OCI-LY7 (cell line): ENCODE measurements around the gene LANCL2.

Experiments
- EZH2phosphoT487 ChIP-seq: fragments of 200-600 bp; sonication (generic); IDR thresholded peaks from 2 replicates; pipeline ENCODE4 v1.6.1; 2018; ENCODE audit warnings: low read depth, borderline replicate concordance, mild to moderate bottlenecking, mixed run types, antibody characterized with exemption, low read length, moderate library complexity, mixed read lengths
- TF ChIP-seq, protein P1 (sequence below): fragments of 200-600 bp; sonication (generic); conservative IDR thresholded peaks from 2 replicates; pipeline ENCODE4 v1.5.1; 2014; ENCODE audit warnings: mild to moderate bottlenecking, antibody characterized with exemption, low read length, moderate library complexity, mixed read lengths

DNA sequence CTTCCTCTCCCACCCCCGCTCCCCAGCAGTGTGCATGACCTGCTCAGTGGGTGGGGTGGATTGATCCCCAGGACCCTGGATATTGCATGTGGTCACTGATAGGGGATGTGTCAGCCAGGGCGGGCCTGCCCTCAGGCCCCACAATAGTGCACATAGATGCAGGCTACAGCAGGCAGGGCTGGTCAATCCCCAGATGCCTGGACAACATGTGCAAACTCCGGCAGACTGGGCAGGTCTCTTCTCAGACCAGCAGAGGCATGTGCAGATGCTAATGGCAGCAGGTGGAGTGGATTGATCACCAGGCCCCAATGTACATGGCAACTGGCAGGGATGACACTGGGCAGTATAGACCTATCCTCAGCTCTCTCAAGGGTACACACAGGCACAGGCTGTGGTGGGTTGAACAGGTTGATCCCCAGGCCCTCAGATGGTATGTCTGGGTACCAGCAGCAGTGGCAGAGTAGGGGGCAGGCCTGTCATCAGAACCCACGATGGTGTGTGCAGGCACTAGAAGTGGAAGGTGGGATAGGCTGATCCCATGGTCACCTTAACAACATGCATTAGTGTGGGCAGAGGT lies 98.6 kb downstream of the LANCL2 start:
- TF ChIP-seq, protein P1, sequence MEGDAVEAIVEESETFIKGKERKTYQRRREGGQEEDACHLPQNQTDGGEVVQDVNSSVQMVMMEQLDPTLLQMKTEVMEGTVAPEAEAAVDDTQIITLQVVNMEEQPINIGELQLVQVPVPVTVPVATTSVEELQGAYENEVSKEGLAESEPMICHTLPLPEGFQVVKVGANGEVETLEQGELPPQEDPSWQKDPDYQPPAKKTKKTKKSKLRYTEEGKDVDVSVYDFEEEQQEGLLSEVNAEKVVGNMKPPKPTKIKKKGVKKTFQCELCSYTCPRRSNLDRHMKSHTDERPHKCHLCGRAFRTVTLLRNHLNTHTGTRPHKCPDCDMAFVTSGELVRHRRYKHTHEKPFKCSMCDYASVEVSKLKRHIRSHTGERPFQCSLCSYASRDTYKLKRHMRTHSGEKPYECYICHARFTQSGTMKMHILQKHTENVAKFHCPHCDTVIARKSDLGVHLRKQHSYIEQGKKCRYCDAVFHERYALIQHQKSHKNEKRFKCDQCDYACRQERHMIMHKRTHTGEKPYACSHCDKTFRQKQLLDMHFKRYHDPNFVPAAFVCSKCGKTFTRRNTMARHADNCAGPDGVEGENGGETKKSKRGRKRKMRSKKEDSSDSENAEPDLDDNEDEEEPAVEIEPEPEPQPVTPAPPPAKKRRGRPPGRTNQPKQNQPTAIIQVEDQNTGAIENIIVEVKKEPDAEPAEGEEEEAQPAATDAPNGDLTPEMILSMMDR = no peak
- no peak for TF ChIP-seq EZH2phosphoT487
